Vagina (tissue), 2 donors: ENCODE results near the gene SYS1. TPM values are rescaled to one million over a fixed set of nuclear protein-coding genes. Genes with fewer than 3 reads are reported as not detected.

Experiments used
- DNase-seq, 2 donors: peaks; one replicate each; pipeline ENCODE4 v3.0.0-alpha.2; 2017; ENCODE audit errors: extremely low spot score in 2 of 2
- H3K27ac ChIP-seq: fragments of 200-600 bp; sonication (generic); one replicate; pipeline ENCODE4 v1.5.1; 2019
- H3K27me3 ChIP-seq: fragments of 200-600 bp; sonication (generic); one replicate; pipeline ENCODE4 v1.5.1; 2019
- H3K36me3 ChIP-seq, 2 donors: fragments of 200-600 bp; sonication (generic); one replicate each; pipeline ENCODE4 v1.5.1; 2017 to 2019
- H3K4me1 ChIP-seq: fragments of 200-600 bp; sonication (generic); one replicate; pipeline ENCODE4 v1.5.1; 2019
- H3K4me3 ChIP-seq, 2 donors: fragments of 200-600 bp; sonication (generic); 1 replicate in 1 of 2; 2 replicates in 1 of 2; pipeline ENCODE4 v1.5.1; 2016 to 2019
- H3K9me3 ChIP-seq: fragments of 200-600 bp; sonication (generic); one replicate; pipeline ENCODE4 v1.5.1; 2019
- POLR2A ChIP-seq, 2 donors: fragments of 450-650 bp; IDR thresholded peaks; one replicate each; pipeline ENCODE4 v1.6.1; 2017; ENCODE audit warnings: antibody characterized with exemption in 2 of 2, mild to moderate bottlenecking in 2 of 2, moderate library complexity in 2 of 2
- POLR2AphosphoS5 ChIP-seq, 2 donors: sonication (generic); formaldehyde crosslinking; IDR thresholded peaks; one replicate each; pipeline ENCODE4 v1.9.0; 2017; ENCODE audit warnings: antibody characterized with exemption in 2 of 2, mild to moderate bottlenecking in 2 of 2, low read depth in 1 of 2; ENCODE audit not compliant: insufficient read depth in 1 of 2
- intact Hi-C: fragments of 100-400 bp; cut with DNase I; formaldehyde crosslinking; loops from one replicate; pipeline ENCODE4 v1.15.1; 2023
- total RNA-seq: library from RNA; depleted of rRNA; stranded (reverse); fragments of >200 nt; gene quantifications from one replicate; pipeline ENCODE4 v1.2.3, GENCODE V29; 2016
- TF ChIP-seq, protein P1 (sequence below), 3 experiments: fragments of 450-650 bp in 2 of 3; fragments of 200-600 bp in 1 of 3; sonication (generic) in 1 of 3; IDR thresholded peaks; one replicate each; pipeline ENCODE4 v1.5.1; 2017 to 2019; ENCODE audit warnings: antibody characterized with exemption in 3 of 3, mild to moderate bottlenecking in 2 of 3, moderate library complexity in 2 of 3

The SYS1 gene
- total RNA-seq, 1 donor from 2014 or later = 44.9 TPM

DNA sequence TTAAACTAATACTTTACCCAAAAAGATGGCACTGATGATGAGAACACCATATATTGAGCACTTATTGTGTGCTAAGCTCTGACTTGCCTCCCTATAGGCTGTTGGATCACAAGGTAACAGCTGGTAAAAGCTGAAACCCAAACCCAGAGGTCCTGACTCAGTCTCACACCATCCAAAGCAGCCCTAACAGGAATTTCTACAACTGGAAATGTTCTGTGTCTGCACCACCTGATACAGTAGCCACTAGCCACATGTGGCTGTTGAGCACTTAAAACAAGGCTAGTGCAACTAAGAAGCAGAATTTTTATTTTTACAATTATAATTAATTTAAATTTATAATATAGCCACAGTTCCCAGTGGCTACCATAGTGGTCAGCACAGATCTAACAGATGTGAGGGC lies 39.2 kb upstream of the SYS1 start:
- intact Hi-C loops = no loop called here
- no peak for TF ChIP-seq POLR2AphosphoS5 (IDR thresholded peaks at IDR 0.05; ENCODE audit: insufficient read depth in 1 of 2, low read depth in 1 of 2)
- no peak for TF ChIP-seq POLR2A (IDR thresholded peaks at IDR 0.05)
- TF ChIP-seq, protein P1, sequence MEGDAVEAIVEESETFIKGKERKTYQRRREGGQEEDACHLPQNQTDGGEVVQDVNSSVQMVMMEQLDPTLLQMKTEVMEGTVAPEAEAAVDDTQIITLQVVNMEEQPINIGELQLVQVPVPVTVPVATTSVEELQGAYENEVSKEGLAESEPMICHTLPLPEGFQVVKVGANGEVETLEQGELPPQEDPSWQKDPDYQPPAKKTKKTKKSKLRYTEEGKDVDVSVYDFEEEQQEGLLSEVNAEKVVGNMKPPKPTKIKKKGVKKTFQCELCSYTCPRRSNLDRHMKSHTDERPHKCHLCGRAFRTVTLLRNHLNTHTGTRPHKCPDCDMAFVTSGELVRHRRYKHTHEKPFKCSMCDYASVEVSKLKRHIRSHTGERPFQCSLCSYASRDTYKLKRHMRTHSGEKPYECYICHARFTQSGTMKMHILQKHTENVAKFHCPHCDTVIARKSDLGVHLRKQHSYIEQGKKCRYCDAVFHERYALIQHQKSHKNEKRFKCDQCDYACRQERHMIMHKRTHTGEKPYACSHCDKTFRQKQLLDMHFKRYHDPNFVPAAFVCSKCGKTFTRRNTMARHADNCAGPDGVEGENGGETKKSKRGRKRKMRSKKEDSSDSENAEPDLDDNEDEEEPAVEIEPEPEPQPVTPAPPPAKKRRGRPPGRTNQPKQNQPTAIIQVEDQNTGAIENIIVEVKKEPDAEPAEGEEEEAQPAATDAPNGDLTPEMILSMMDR (IDR thresholded peaks at IDR 0.05) = no peak
- no peaks in the 10 kb centered on the region for H3K27me3 ChIP-seq
- DNase-seq = no peak
- H3K27ac ChIP-seq = no peak overlapping the region
- peaks cover 8% of the 10 kb centered on the region for H3K4me1 ChIP-seq
- H3K9me3 ChIP-seq = no peaks in the 10 kb centered on the region
- no peak overlapping the region for H3K4me3 ChIP-seq
- peaks cover 0 to 19% of the 10 kb centered on the region in 2 donors for H3K36me3 ChIP-seq

DNA sequence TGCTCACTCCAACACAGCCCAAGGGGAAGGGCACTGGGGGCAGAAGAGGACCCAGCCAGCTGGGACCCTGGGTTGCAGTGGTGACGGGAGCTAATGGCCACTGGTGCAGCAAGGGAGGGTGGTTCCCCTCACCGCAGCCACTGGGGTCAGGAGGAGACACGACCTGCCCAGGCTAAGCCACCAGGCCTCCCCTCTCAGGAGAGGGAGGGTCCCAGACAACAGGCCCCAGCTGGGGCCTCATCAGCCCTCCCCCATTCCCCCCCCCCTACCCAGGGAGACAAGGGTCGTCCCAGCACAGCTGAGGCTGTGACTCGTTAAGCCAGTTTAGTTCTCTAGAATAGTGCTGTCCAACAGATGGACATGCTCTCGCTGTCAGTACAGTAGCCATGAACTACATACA lies 37.6 kb upstream of the SYS1 start:
- intact Hi-C loops = no loop called here
- Histone ChIP-seq H3K9me3 (no peaks in the 10 kb centered on the region), H3K27me3 (no peaks in the 10 kb centered on the region), H3K27ac (no peak overlapping the region), H3K36me3 (peaks cover 3 to 35% of the 10 kb centered on the region in 2 donors), H3K4me1 (no peaks in the 10 kb centered on the region), H3K4me3 (no peak overlapping the region)
- TF ChIP-seq POLR2A (IDR thresholded peaks at IDR 0.05) (no peak), POLR2AphosphoS5 (IDR thresholded peaks at IDR 0.05; ENCODE audit: insufficient read depth in 1 of 2, low read depth in 1 of 2) (no peak)
- TF ChIP-seq, protein P1 (IDR thresholded peaks at IDR 0.05) = no peak
- no peak for DNase-seq

DNA sequence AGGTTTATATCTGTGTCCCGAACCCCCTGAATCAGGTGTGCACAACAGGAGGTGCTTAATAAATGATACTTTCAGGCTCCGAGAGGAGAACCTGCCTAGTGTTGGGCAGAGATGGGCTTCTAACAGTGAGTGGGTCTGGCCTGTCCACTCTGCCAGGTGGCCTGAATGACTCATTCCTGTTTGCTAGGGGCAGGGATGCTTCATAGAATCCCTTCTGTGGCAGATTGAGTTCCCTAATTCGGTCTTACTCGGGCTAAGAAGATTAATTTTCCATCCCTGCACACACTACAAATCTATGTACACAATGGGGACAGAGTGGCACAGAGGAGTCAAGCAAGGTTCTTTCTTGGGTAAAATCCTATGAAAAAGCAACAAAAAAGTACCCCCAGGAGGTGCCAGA lies 34.5 kb upstream of the SYS1 start:
- no peaks in the 10 kb centered on the region for H3K4me1 ChIP-seq
- H3K9me3 ChIP-seq = no peaks in the 10 kb centered on the region
- H3K27me3 ChIP-seq = no peaks in the 10 kb centered on the region
- intact Hi-C loops = no loop called here
- H3K4me3 ChIP-seq = no peak overlapping the region
- DNase-seq = no peak
- H3K36me3 ChIP-seq = peaks cover 3 to 62% of the 10 kb centered on the region in 2 donors
- TF ChIP-seq POLR2AphosphoS5 (IDR thresholded peaks at IDR 0.05; ENCODE audit: insufficient read depth in 1 of 2, low read depth in 1 of 2) (no peak), POLR2A (IDR thresholded peaks at IDR 0.05) (no peak)
- TF ChIP-seq, protein P1 (IDR thresholded peaks at IDR 0.05) = no peak
- no peak overlapping the region for H3K27ac ChIP-seq

DNA sequence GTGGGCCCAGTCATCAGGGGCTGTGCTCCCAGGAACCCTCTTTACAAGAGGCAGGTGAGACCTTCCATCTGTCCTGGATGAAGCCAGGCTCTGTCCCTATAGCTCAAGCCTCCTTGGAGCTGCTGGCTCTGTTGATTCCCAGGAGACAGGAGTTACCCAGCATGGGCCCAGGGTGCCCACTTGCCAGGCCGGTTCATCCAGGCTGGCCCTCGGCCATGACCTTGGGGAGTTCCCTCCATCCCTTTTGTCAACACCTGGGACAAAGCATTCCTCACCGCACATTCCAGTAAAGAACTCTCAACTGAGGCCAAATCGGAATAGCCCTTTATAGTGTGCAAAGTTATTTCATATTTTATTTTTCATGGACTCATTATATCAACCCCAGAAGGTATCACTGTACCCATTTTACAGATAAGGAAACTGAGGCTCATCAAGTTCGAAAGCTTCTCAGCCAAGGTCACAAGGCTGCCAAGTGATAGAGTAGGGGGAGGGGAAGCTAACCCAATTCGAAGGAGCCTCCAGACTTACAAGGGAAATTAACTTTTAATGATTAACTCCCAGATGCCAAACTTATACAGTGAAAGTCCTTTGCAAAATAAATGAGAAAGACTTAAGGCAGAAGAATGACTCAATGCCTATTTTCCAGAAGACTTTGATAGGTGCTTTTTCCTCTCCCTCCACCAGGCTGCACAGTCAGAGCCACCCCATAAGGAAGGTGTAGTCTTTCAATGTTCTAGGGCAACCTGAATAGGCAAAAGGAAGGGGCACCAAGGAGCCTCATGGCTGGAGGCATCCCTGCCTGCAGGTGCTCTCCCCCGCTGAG lies 33.2 kb upstream of the SYS1 start:
- no peak for DNase-seq
- H3K4me1 ChIP-seq = no peaks in the 10 kb centered on the region
- intact Hi-C loops = no loop called here
- TF ChIP-seq POLR2A (IDR thresholded peaks at IDR 0.05) = no peak
- TF ChIP-seq POLR2AphosphoS5 (IDR thresholded peaks at IDR 0.05; ENCODE audit: insufficient read depth in 1 of 2, low read depth in 1 of 2) = no peak
- TF ChIP-seq, protein P1 (IDR thresholded peaks at IDR 0.05) = no peak
- H3K4me3 ChIP-seq = no peak overlapping the region
- no peak overlapping the region for H3K27ac ChIP-seq
- H3K9me3 ChIP-seq = no peaks in the 10 kb centered on the region
- H3K36me3 ChIP-seq = peaks cover 3 to 63% of the 10 kb centered on the region in 2 donors
- no peaks in the 10 kb centered on the region for H3K27me3 ChIP-seq

DNA sequence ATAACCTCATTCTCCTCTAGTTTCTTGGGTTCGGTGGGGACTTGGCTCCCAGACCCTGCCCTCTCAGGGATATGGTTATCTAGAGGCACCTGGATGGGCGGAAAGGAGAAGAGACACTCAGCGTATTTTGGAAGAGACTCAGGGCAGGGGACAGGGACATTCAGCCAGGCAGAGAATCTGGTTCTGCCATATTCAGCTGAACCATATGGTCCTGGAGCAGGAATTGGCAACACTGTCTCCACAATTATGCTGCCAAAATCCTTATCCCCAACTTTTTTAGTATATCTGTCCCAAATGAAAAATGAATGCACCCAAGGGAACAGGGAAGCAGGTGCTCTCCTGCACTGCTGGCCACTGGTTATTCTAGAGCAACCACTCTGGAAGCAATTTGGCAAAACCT lies 32.5 kb upstream of the SYS1 start:
- peaks cover under 1% of the 10 kb centered on the region for H3K4me1 ChIP-seq
- peaks cover 3 to 71% of the 10 kb centered on the region in 2 donors for H3K36me3 ChIP-seq
- TF ChIP-seq POLR2AphosphoS5 (IDR thresholded peaks at IDR 0.05; ENCODE audit: insufficient read depth in 1 of 2, low read depth in 1 of 2) (no peak), POLR2A (IDR thresholded peaks at IDR 0.05) (no peak)
- TF ChIP-seq, protein P1 (IDR thresholded peaks at IDR 0.05) = no peak
- no peak overlapping the region for H3K27ac ChIP-seq
- DNase-seq = no peak
- intact Hi-C loops = no loop called here
- no peaks in the 10 kb centered on the region for H3K27me3 ChIP-seq
- no peaks in the 10 kb centered on the region for H3K9me3 ChIP-seq
- H3K4me3 ChIP-seq = no peak overlapping the region
